Ishikawa (cell line): ENCODE measurements around the gene SLC5A2.

ENCODE experiments used
- CEBPB ChIP-seq: IDR thresholded peaks from 2 replicates; pipeline ENCODE4 v1.6.1; 2012
- CREB1 ChIP-seq: IDR thresholded peaks from 2 replicates; pipeline ENCODE4 v1.6.1; 2012; ENCODE audit warnings: low read depth
- EGR1 ChIP-seq: IDR thresholded peaks from 2 replicates; pipeline ENCODE4 v1.6.1; 2012
- EP300 ChIP-seq: IDR thresholded peaks from 2 replicates; pipeline ENCODE4 v1.6.1; 2012; ENCODE audit warnings: borderline replicate concordance
- FOXM1 ChIP-seq: IDR thresholded peaks from 2 replicates; pipeline ENCODE4 v1.6.1; 2012; ENCODE audit warnings: low read depth, borderline replicate concordance
- MAX ChIP-seq: IDR thresholded peaks from 2 replicates; pipeline ENCODE4 v1.6.1; 2012
- NFIC ChIP-seq: IDR thresholded peaks from 2 replicates; pipeline ENCODE4 v1.6.1; 2012
- RAD21 ChIP-seq: IDR thresholded peaks from 2 replicates; pipeline ENCODE4 v1.6.1; 2012; ENCODE audit warnings: low read depth
- REST ChIP-seq: IDR thresholded peaks from 2 replicates; pipeline ENCODE4 v1.6.1; 2012; ENCODE audit warnings: low read depth, mild to moderate bottlenecking
- TAF1 ChIP-seq: IDR thresholded peaks from 2 replicates; pipeline ENCODE4 v1.6.1; 2012; ENCODE audit warnings: low read depth, mild to moderate bottlenecking
- TCF12 ChIP-seq: IDR thresholded peaks from 2 replicates; pipeline ENCODE4 v1.6.1; 2012; ENCODE audit warnings: low read depth
- TEAD4 ChIP-seq: IDR thresholded peaks from 2 replicates; pipeline ENCODE4 v1.6.1; 2012
- USF1 ChIP-seq: IDR thresholded peaks from 2 replicates; pipeline ENCODE4 v1.6.1; 2012
- YY1 ChIP-seq: IDR thresholded peaks from 2 replicates; pipeline ENCODE4 v1.6.1; 2012; ENCODE audit warnings: low read depth
- ZBTB7A ChIP-seq: IDR thresholded peaks from 2 replicates; pipeline ENCODE4 v1.6.1; 2012; ENCODE audit warnings: low read depth

The SLC5A2 gene

GRCh38 chr16:31489616-31490584 lies 7.0 kb downstream of the SLC5A2 start:
- TF ChIP-seq TAF1: no peak
- no peak for TF ChIP-seq YY1
- TF ChIP-seq EP300: no peak
- TF ChIP-seq FOXM1: no peak
- TF ChIP-seq CEBPB: no peak
- no peak for TF ChIP-seq TCF12
- no peak for TF ChIP-seq TEAD4
- no peak for TF ChIP-seq REST
- TF ChIP-seq EGR1: no peak
- TF ChIP-seq USF1: no peak
- no peak for TF ChIP-seq ZBTB7A
- no peak for TF ChIP-seq MAX

GRCh38 chr16:31491778-31492418 lies 9.0 kb downstream of the SLC5A2 start:
- TF ChIP-seq EP300 (no peak), TCF12 (no peak)

GRCh38 chr16:31493506-31494125 lies 10.7 kb downstream of the SLC5A2 start:
- TF ChIP-seq FOXM1 (no peak), REST (no peak), TCF12 (no peak), CREB1 (no peak), CEBPB (no peak), EP300 (no peak)

- TF ChIP-seq REST (no peak), MAX (no peak), ZBTB7A (no peak), TCF12 (no peak), FOXM1 (no peak), TAF1 (no peak), CREB1 (no peak), EP300 (no peak), RAD21 (no peak), NFIC (no peak), USF1 (no peak), CEBPB (no peak)
These were observed 13.7 kb downstream of the SLC5A2 start for GRCh38 chr16:31496670-31497069.
